Colonic mucosa (tissue), 4 donors: ENCODE data around the gene TPSD1. TPM values are rescaled to one million over a fixed set of nuclear protein-coding genes. Genes with fewer than 3 reads are reported as not detected.

Experiments
- DNase-seq: peaks from one replicate; pipeline ENCODE4 v3.0.0-alpha.2; 2020
- H3K27ac ChIP-seq: fragments of 200-600 bp; one replicate; pipeline ENCODE4 v1.8.0; 2021
- H3K27me3 ChIP-seq: fragments of 200-600 bp; one replicate; pipeline ENCODE4 v1.8.0; 2021
- H3K36me3 ChIP-seq: fragments of 200-600 bp; one replicate; pipeline ENCODE4 v1.8.0; 2021
- H3K4me1 ChIP-seq: fragments of 200-600 bp; one replicate; pipeline ENCODE4 v1.8.0; 2021; ENCODE audit warnings: mild to moderate bottlenecking
- H3K4me3 ChIP-seq: fragments of 200-600 bp; one replicate; pipeline ENCODE4 v1.8.0; 2021
- H3K9ac ChIP-seq, 2 donors: one replicate each; pipeline ENCODE4 v1.7.0; 2013; ENCODE audit warnings: control low read depth in 2 of 2, low read depth in 2 of 2, low read length in 2 of 2
- H3K9me3 ChIP-seq: fragments of 200-600 bp; one replicate; pipeline ENCODE4 v1.8.0; 2021
- CTCF ChIP-seq: fragments of 200-600 bp; IDR thresholded peaks from one replicate; pipeline ENCODE4 v1.8.0; 2022; ENCODE audit warnings: antibody characterized with exemption, mild to moderate bottlenecking
- intact Hi-C: fragments of 100-400 bp; cut with DNase I; formaldehyde crosslinking; loops from one replicate; pipeline ENCODE4 v1.14.1; 2022
- total RNA-seq, 2 donors: library from RNA; stranded (reverse); fragmentation: NEBNext Ultra II Directional in 1 of 2; extraction: Animal tissue kit (Norgen Biotek cat#: 25700) in 1 of 2; gene quantifications; one replicate each; pipeline ENCODE4 v1.2.1, GENCODE V29; 2021
- donor health status: healthy.
- donor health status: DM: no; HTN: no; CAD: no.
- donor health status: DM: no; HTN: no; CAD: no.

Gene TPSD1
- total RNA-seq, 2 donors from 2014 or later: 0.19 to 0.64 TPM

DNA sequence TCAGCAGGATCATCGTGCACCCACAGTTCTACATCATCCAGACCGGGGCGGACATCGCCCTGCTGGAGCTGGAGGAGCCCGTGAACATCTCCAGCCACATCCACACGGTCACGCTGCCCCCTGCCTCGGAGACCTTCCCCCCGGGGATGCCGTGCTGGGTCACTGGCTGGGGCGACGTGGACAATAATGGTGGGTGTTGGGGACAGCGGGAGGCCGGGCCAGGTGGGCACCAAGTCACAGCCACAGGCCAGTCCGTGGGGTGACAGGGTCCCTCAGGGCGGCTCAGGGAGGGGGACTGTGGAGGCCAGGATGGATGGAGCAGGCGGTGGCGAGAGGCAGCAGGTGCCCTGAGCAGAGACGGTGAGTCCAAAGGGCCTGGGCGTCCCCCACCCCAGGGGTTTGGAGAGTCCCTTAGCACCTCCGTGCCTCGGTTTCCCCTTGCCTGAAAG lies 1.0 kb downstream of the TPSD1 start:
- Histone ChIP-seq H3K4me1 (no peaks in the 10 kb centered on the region), H3K4me3 (no peak overlapping the region), H3K36me3 (no peaks in the 10 kb centered on the region), H3K27ac (no peak overlapping the region), H3K9me3 (no peaks in the 10 kb centered on the region), H3K27me3 (peaks cover 27% of the 10 kb centered on the region), H3K9ac (no peak overlapping the region)
- no peak for DNase-seq
- intact Hi-C loops: no loop called here
- no peak for TF ChIP-seq CTCF

DNA sequence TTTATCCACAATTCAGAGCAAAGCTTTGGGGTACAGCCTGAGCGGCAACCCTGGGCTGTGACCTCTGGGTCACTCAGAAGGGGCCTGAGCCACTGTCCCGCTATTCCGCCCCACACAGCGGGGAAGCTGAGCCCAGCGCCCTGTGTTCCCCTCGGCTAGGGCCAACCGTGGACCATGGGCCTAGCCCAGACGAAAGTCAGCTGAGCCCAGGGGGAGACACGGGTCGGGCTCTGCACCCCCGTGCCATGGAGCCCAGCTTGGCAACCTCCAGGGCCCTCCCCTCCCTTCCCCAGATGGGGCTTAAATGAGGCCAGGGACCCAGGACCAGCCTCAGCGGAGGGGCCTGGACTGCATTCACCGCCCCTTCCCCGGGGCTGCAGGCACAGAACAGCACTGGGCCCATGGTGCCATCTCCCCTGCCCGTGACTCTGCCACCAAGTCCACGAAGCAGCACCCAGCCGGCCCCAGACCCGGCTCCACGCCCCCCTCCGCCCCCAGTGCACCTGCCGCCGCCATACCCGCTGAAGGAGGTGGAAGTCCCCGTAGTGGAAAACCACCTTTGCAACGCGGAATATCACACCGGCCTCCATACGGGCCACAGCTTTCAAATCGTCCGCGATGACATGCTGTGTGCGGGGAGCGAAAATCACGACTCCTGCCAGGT lies 1.8 kb downstream of the TPSD1 start:
- no peak overlapping the region for H3K27ac ChIP-seq
- no peak for DNase-seq
- H3K36me3 ChIP-seq: no peaks in the 10 kb centered on the region
- TF ChIP-seq CTCF: no peak
- H3K4me3 ChIP-seq: no peak overlapping the region
- peaks cover 31% of the 10 kb centered on the region for H3K27me3 ChIP-seq
- no peaks in the 10 kb centered on the region for H3K4me1 ChIP-seq
- H3K9ac ChIP-seq: no peak overlapping the region
- intact Hi-C loops: no loop called here
- no peaks in the 10 kb centered on the region for H3K9me3 ChIP-seq

- no peak overlapping the region for H3K27ac ChIP-seq
- TF ChIP-seq CTCF: no peak
- no peaks in the 10 kb centered on the region for H3K9me3 ChIP-seq
- no peak overlapping the region for H3K9ac ChIP-seq
- H3K36me3 ChIP-seq: no peaks in the 10 kb centered on the region
- H3K27me3 ChIP-seq: peaks cover 36% of the 10 kb centered on the region
- intact Hi-C loops: no loop called here
- DNase-seq: no peak
- no peaks in the 10 kb centered on the region for H3K4me1 ChIP-seq
- H3K4me3 ChIP-seq: no peak overlapping the region
Measured at GRCh38 chr16:1258225-1258600, 2.3 kb downstream of the TPSD1 start.

DNA sequence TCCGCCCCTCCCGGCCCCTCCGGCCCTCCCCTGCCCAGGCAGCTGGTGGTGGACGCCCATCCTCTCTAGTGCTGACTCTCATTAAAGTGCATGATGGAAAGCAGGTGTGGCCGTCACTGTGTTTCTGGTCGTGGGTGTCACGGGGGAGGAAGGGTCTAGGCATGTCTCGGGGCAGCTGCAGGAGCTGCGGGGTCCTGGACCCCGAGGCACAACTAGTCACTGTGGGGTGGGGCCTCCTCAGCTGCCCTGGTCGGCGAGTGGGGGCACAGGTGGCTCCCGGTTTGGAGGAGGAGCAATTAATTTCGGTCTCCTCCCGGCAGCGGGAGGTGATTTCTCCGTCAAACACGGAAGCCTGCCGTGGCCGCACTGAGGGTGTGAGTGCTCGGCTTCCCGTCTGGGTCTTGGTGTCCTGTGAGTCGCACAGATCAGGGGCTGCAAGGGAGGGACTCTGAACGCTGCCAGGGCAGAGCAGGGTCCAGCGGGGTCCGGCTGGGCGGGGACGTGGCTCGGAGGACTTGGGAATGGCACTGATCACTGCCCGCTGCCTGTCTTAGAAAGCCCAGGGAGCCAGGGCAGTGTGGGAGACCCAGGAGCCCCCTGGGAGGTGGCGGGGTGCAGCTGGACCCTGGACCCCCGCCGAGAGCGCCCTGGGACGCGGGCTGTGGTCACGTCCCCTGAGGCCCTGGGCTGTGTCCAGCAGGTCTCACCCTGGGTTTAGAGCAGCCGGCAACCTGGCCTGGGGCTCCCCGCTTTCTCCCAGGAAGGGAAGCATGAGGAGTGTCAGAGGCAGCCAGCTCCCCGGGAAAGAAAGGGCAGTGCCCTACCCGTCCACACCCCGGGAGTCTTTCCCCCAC lies 3.3 kb downstream of the TPSD1 start:
- no peaks in the 10 kb centered on the region for H3K4me1 ChIP-seq
- H3K4me3 ChIP-seq: no peak overlapping the region
- H3K27ac ChIP-seq: no peak overlapping the region
- no peak for TF ChIP-seq CTCF
- H3K9ac ChIP-seq: no peak overlapping the region
- intact Hi-C loops: no loop called here
- no peaks in the 10 kb centered on the region for H3K36me3 ChIP-seq
- H3K9me3 ChIP-seq: no peaks in the 10 kb centered on the region
- peaks cover 37% of the 10 kb centered on the region for H3K27me3 ChIP-seq
- DNase-seq: no peak

DNA sequence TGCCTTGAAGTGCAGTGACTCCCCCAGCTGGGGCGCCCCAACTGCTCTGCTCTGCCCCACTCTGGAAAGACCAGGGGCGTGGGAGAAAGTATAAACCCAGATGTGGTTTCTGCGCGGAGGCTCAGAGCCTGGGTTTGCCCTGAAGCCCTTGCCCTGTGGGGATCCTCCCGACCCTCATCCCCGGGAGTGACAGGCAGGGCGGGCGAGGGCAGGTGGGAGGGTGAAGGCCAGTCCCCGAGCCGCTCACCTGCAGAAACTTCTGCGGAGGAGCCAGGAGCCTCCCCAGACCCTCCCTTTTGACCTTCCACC lies 3.8 kb downstream of the TPSD1 start:
- no peaks in the 10 kb centered on the region for H3K4me1 ChIP-seq
- intact Hi-C loops: no loop called here
- H3K4me3 ChIP-seq: no peak overlapping the region
- no peak for TF ChIP-seq CTCF
- H3K9me3 ChIP-seq: no peaks in the 10 kb centered on the region
- no peak overlapping the region for H3K27ac ChIP-seq
- H3K9ac ChIP-seq: no peak overlapping the region
- no peak for DNase-seq
- no peaks in the 10 kb centered on the region for H3K36me3 ChIP-seq
- H3K27me3 ChIP-seq: peaks cover 37% of the 10 kb centered on the region
